GM21526 (cell line): ENCODE measurements around the gene TRNAU1AP.

Experiments
- ATAC-seq: cut with Tn5 transposase; IDR thresholded peaks from one replicate; pipeline ENCODE4 v1.9.1; 2021; ENCODE audit warnings: moderate library complexity; ENCODE audit not compliant: unreplicated experiment, low FRiP score

TRNAU1AP gene

GRCh38 chr1:28602536-28603439 is 49.9 kb downstream of the TRNAU1AP start:
- ATAC-seq, result no peak

DNA sequence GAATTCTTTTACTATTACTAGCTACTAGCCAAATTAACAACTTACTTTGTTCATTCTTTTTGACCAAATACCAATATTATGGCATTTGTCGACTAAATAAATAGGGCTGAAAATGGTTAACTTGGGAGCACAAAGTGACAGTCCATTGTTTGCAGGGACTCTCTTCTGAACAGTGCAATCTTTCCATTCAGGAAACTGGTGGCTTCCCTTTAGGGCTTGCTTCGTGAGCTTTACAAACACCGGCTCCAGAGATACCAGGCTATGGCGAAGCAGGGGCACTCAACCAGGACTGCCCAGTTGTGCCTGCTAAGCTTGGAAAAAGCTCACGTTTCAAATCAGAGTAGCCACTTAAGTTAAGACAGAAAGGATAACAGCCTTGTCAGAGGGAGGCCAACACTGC is 51.5 kb downstream of the TRNAU1AP start:
- ATAC-seq, result no peak

DNA sequence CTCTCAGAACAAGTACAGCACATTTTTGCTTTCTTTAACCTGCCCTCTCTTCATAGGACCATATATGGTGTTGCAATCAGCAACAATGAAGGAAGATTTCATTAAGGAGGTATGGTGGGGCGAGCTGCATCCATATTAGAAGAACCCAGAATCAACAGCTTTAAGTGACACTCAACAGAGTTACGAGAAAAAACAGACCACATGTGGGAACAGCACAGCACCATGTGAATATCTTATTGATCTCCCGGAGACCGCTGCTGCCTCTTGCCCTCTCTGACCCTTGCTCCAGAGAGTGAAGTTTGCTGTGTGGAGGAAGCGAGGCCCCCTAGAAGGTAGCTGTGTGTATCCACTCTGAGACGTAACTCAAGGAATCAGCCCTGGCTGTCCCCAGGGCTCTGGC is 52.1 kb downstream of the TRNAU1AP start:
- ATAC-seq, result no peak

DNA sequence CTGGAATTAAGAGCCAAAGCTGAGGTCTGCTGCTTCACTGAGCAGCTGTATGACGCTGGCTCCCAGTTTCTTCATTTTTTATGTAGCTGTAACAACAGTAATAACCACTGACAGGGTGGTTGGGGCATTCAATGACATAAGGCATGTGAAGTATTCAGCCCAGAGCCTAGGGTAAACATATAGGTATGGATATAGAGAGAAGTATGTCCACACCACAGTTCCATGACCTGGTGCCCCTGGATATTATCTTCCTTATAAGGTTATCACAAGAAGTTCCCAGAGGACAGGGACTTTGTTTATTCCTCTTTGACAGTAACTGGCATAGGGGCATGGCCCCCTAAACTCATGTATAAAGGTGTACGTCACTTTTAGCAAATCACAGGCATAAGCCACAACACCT is 53.9 kb downstream of the TRNAU1AP start:
- no peak for ATAC-seq

- ATAC-seq, result no peak
Observed at GRCh38 chr1:28613175-28613574, 60.3 kb downstream of the TRNAU1AP start.
